SKM-1 (cell line): ENCODE data around the gene KPNA4.
"Not testable (repeated sequence)": the region's sequence is repeated elsewhere in the genome, so short reads cannot be mapped to it uniquely, and the experiment has no call there.

Experiments used
- DNase-seq: peaks from one replicate; lab custom pipeline; 2025; ENCODE audit not compliant: unreplicated experiment; lab: John Stamatoyannopoulos, UW

Gene KPNA4

GRCh38 chr3:160452251-160452650 lies 113.1 kb downstream of the KPNA4 start:
- DNase-seq, result not testable (repeated sequence)

GRCh38 chr3:160451602-160452001 lies 113.8 kb downstream of the KPNA4 start:
- no peak for DNase-seq

- no peak for DNase-seq
Observed at GRCh38 chr3:160450846-160451245, 114.5 kb downstream of the KPNA4 start.

GRCh38 chr3:160449636-160450598 lies 115.5 kb downstream of the KPNA4 start, which contains the start of gene TRIM59:
TSS of gene TRIM59 (minus strand) at chr3:160449786. CDS start at chr3:160439183, 10,603 bp downstream.
- DNase-seq, result peak; percentile 53

- peak; percentile 43 for DNase-seq
Observed at GRCh38 chr3:160448845-160449635, 116.3 kb downstream of the KPNA4 start.

- no peak for DNase-seq
Observed at GRCh38 chr3:160447544-160447943, 117.8 kb downstream of the KPNA4 start.

- no peak for DNase-seq
Observed at GRCh38 chr3:160446522-160447056, 118.8 kb downstream of the KPNA4 start.

- no peak for DNase-seq
Observed at GRCh38 chr3:160445854-160446253, 119.5 kb downstream of the KPNA4 start.
